ENCODE measurements around the gene ABTB2. TPM values are rescaled to one million over a fixed set of nuclear protein-coding genes. Genes with fewer than 3 reads are reported as not detected.

Gene ABTB2
- total RNA-seq, 1 donor from 2014 or later = 24.7 TPM

DNA sequence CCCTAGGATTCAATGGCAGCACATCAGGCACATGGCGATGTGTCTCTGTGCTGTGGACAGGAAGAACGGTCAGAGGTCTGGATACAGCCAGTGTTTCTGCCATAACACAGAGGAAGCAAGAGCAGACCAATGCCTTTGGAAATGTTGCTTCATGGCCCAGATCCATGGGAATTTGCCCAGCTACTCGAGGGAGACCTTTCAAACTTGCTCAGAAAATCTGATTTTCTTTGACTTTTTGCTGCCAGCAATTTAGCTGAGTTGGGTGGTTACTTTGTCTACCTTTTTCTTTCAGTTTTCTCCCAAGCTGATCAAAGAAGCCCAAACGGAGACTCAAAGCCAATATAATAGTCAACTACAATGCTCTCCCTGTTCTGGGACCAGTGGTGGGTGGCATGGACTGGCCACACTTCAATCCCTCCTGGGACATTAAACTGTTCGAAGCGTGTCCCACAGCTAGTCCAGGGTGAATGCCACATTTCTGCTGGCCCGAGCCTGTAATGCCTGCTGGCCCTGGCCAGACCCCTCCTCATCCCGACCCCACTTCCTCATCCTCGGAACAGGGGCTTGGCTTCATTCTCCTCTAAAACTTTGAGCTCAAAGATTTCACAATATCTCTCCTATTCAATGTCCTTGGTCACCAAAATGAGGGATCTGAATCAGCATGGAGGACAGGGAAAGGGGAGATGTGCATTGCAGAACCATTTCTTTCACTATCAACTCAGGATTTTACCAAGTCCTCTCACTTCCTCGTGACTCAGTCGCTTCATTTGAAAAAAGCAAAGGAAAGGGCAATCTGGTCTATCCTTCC lies 93.3 kb downstream of the ABTB2 start:
- H3K27me3 ChIP-seq (ENCODE audit: low read depth) = no peaks in the 10 kb centered on the region
- TF ChIP-seq, protein P1, sequence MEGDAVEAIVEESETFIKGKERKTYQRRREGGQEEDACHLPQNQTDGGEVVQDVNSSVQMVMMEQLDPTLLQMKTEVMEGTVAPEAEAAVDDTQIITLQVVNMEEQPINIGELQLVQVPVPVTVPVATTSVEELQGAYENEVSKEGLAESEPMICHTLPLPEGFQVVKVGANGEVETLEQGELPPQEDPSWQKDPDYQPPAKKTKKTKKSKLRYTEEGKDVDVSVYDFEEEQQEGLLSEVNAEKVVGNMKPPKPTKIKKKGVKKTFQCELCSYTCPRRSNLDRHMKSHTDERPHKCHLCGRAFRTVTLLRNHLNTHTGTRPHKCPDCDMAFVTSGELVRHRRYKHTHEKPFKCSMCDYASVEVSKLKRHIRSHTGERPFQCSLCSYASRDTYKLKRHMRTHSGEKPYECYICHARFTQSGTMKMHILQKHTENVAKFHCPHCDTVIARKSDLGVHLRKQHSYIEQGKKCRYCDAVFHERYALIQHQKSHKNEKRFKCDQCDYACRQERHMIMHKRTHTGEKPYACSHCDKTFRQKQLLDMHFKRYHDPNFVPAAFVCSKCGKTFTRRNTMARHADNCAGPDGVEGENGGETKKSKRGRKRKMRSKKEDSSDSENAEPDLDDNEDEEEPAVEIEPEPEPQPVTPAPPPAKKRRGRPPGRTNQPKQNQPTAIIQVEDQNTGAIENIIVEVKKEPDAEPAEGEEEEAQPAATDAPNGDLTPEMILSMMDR (IDR thresholded peaks at IDR 0.05; ENCODE audit: borderline replicate concordance) = no peak
- no peaks in the 10 kb centered on the region for H3K36me3 ChIP-seq
- no peak for DNase-seq
- intact Hi-C loops (cut with micrococcal nuclease) = no loop called here
- H3K9me3 ChIP-seq (replicated peaks) = no peaks in the 10 kb centered on the region
- no peak overlapping the region for H3K4me3 ChIP-seq
- H3K27ac ChIP-seq (replicated peaks) = peak overlapping the region; percentile 23
- H3K4me1 ChIP-seq = peaks cover 54% of the 10 kb centered on the region

DNA sequence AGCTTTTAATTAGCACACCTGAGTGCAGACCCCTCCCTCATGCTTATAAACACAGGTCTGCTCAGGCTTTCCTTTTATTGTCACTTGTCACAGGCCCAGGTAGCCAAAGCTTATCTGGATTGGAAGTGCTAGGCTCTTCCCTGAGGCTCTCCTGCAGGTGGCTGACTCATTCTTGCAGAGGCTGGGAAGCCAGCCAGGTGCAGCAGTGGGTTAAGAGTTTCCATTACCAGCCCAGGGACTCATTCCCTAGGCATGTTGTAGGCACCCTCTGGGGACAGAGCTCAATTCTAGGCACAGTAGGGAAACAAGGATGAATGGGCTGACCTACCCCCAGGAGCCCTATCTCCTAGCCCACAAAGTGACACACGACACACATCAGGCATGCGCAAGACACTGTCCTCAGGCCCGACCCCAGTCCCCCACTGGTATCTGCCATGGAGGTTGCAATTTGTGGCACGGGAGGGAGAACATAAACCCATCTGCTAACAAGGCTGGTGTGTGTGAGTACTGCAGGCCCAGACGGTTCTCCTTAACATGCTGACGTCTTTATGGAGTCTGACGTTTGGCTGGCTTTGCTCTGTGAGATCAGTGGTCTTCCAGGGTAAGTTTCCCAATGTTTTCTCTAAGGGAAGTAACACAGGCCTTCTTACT lies 94.2 kb downstream of the ABTB2 start:
- TF ChIP-seq, protein P1 (IDR thresholded peaks at IDR 0.05; ENCODE audit: borderline replicate concordance) = no peak
- no peaks in the 10 kb centered on the region for H3K27me3 ChIP-seq (ENCODE audit: low read depth)
- no peak overlapping the region for H3K4me3 ChIP-seq
- H3K36me3 ChIP-seq = no peaks in the 10 kb centered on the region
- no peaks in the 10 kb centered on the region for H3K9me3 ChIP-seq (replicated peaks)
- DNase-seq = peak; percentile 50
- peak overlapping the region; percentile 23 for H3K27ac ChIP-seq (replicated peaks)
- H3K4me1 ChIP-seq = peaks cover 54% of the 10 kb centered on the region
- intact Hi-C loops (cut with micrococcal nuclease) = no loop called here

DNA sequence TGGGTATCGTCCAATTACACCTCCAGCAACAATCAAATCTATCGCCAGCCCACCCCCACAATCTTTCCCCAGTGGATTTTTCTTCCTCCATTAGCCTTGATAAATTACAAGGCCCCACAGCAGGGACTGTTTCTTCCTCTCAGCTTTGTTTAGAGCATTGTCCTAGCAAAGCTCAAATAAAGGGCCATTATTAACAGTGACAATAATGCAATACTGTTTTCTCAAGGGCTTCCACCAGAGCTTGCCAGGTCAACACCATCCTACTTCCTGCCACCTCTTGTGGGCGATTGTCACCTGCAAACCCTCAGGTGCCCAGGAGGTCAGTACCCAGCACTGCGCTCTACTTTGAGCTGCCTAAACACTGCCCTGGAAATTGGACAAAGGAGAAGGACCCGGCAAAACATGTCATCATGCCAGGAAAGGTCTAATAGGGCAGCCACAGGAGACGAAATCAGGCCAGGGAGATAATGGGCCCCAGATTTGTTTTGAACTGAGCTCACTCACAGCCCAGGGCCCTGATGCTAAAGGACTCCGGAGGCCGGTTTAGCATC lies 95.2 kb downstream of the ABTB2 start:
- no peak for DNase-seq
- H3K27me3 ChIP-seq (ENCODE audit: low read depth) = no peaks in the 10 kb centered on the region
- no peaks in the 10 kb centered on the region for H3K36me3 ChIP-seq
- TF ChIP-seq, protein P1 (IDR thresholded peaks at IDR 0.05; ENCODE audit: borderline replicate concordance) = no peak
- intact Hi-C loops (cut with micrococcal nuclease) = no loop called here
- H3K4me1 ChIP-seq = peaks cover 54% of the 10 kb centered on the region
- no peaks in the 10 kb centered on the region for H3K9me3 ChIP-seq (replicated peaks)
- H3K4me3 ChIP-seq = no peak overlapping the region
- H3K27ac ChIP-seq (replicated peaks) = peak overlapping the region; percentile 23

DNA sequence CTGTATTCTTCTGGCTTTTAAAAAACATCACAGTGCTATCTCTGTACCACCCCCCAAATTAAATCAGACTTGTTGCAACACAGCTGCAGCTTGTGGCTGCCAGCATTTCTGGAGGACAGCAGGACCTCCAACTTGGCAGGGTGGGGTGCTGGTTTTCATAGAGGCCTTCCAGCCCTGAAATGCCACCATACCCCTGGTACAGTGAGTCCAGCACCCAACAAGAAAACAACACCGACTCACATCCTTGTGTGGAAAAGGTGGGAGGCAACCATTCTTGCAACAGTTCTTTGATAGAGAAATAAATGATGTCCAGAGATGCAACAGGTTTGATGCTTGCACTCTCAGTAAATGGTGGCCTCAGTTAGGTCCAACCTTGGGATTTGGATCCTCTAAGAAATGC lies 96.0 kb downstream of the ABTB2 start:
- TF ChIP-seq, protein P1 (IDR thresholded peaks at IDR 0.05; ENCODE audit: borderline replicate concordance) = no peak
- Histone ChIP-seq H3K36me3 (no peaks in the 10 kb centered on the region), H3K27ac (replicated peaks) (no peak overlapping the region), H3K4me1 (peaks cover 54% of the 10 kb centered on the region), H3K27me3 (ENCODE audit: low read depth) (no peaks in the 10 kb centered on the region), H3K4me3 (no peak overlapping the region), H3K9me3 (replicated peaks) (no peaks in the 10 kb centered on the region)
- no peak for DNase-seq
- intact Hi-C loops (cut with micrococcal nuclease) = no loop called here

DNA sequence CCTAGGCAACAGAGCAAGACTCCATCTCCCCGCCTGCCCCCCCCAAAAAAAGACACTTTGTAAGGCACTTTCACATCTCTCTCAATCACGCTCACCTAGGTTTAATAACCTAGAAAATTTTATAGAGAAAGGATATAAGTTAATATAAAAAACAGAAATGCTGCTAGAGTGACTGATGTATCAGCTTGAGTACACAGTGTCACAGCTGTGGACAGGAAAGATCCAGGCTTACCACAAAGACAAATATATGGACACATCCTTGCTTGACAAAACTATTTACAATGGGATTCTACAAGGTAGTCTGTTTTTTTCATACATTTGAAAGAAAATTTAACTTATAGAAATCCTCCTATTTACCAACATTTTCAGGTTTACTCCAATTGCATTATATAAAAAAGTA lies 96.7 kb downstream of the ABTB2 start:
- intact Hi-C loops (cut with micrococcal nuclease) = no loop called here
- TF ChIP-seq, protein P1 (IDR thresholded peaks at IDR 0.05; ENCODE audit: borderline replicate concordance) = no peak
- Histone ChIP-seq H3K4me3 (no peak overlapping the region), H3K27me3 (ENCODE audit: low read depth) (no peaks in the 10 kb centered on the region), H3K27ac (replicated peaks) (no peak overlapping the region), H3K9me3 (replicated peaks) (no peaks in the 10 kb centered on the region), H3K4me1 (peaks cover 52% of the 10 kb centered on the region), H3K36me3 (no peaks in the 10 kb centered on the region)
- no peak for DNase-seq
